Right atrium auricular region (tissue), 2 donors: ENCODE measurements around the gene NPM1. TPM values are rescaled to one million over a fixed set of nuclear protein-coding genes. Genes with fewer than 3 reads are reported as not detected.

ENCODE experiments used
- DNase-seq: peaks from one replicate; pipeline ENCODE4 v3.0.0-alpha.2; 2019; ENCODE audit warnings: low spot score
- H3K27ac ChIP-seq, 2 donors: fragments of 200-600 bp; sonication (generic); 1 replicate in 1 of 2; 2 replicates in 1 of 2; pipeline ENCODE4 v1.5.1; 2016 to 2019
- H3K27me3 ChIP-seq, 2 donors: fragments of 200-600 bp; sonication (generic); one replicate each; pipeline versions ENCODE4 v1.5.1 to v1.6.0; 2017 to 2019
- H3K36me3 ChIP-seq: fragments of 200-600 bp; sonication (generic); one replicate; pipeline ENCODE4 v1.5.1; 2016
- H3K4me1 ChIP-seq, 2 donors: fragments of 200-600 bp; sonication (generic); one replicate each; pipeline versions ENCODE4 v1.5.1 to v1.6.0; 2017 to 2019
- H3K4me3 ChIP-seq, 2 donors: fragments of 200-600 bp; sonication (generic); 1 replicate in 1 of 2; 2 replicates in 1 of 2; pipeline ENCODE4 v1.5.1; 2017 to 2019; ENCODE audit warnings: mild to moderate bottlenecking in 1 of 2, moderate library complexity in 1 of 2
- H3K9me3 ChIP-seq, 2 donors: fragments of 200-600 bp; sonication (generic); one replicate each; pipeline ENCODE4 v1.5.1; 2019
- total RNA-seq, 2 donors: library from RNA; depleted of rRNA; stranded (reverse); fragments of >200 nt; gene quantifications; one replicate each; pipeline ENCODE4 v1.1.0, GENCODE V29; 2016
- TF ChIP-seq, protein P1 (sequence below), 2 donors: fragments of 200-600 bp; sonication (generic); IDR thresholded peaks; one replicate each; pipeline ENCODE4 v1.5.1; 2019; ENCODE audit warnings: antibody characterized with exemption in 2 of 2

NPM1 gene
- total RNA-seq, 2 donors from 2014 or later = 271 to 353 TPM

GRCh38 chr5:171415115-171415730 is 27.6 kb downstream of the NPM1 start:
- peak; percentile 52 for DNase-seq
- Histone ChIP-seq H3K36me3 (peaks cover 32% of the 10 kb centered on the region), H3K4me3 (no peak overlapping the region), H3K27me3 (no peaks in the 10 kb centered on the region), H3K27ac (no peak overlapping the region), H3K4me1 (peaks cover 0 to 19% of the 10 kb centered on the region in 2 donors), H3K9me3 (no peaks in the 10 kb centered on the region)
- TF ChIP-seq, protein P1, sequence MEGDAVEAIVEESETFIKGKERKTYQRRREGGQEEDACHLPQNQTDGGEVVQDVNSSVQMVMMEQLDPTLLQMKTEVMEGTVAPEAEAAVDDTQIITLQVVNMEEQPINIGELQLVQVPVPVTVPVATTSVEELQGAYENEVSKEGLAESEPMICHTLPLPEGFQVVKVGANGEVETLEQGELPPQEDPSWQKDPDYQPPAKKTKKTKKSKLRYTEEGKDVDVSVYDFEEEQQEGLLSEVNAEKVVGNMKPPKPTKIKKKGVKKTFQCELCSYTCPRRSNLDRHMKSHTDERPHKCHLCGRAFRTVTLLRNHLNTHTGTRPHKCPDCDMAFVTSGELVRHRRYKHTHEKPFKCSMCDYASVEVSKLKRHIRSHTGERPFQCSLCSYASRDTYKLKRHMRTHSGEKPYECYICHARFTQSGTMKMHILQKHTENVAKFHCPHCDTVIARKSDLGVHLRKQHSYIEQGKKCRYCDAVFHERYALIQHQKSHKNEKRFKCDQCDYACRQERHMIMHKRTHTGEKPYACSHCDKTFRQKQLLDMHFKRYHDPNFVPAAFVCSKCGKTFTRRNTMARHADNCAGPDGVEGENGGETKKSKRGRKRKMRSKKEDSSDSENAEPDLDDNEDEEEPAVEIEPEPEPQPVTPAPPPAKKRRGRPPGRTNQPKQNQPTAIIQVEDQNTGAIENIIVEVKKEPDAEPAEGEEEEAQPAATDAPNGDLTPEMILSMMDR (IDR thresholded peaks at IDR 0.05) = no peak

DNA sequence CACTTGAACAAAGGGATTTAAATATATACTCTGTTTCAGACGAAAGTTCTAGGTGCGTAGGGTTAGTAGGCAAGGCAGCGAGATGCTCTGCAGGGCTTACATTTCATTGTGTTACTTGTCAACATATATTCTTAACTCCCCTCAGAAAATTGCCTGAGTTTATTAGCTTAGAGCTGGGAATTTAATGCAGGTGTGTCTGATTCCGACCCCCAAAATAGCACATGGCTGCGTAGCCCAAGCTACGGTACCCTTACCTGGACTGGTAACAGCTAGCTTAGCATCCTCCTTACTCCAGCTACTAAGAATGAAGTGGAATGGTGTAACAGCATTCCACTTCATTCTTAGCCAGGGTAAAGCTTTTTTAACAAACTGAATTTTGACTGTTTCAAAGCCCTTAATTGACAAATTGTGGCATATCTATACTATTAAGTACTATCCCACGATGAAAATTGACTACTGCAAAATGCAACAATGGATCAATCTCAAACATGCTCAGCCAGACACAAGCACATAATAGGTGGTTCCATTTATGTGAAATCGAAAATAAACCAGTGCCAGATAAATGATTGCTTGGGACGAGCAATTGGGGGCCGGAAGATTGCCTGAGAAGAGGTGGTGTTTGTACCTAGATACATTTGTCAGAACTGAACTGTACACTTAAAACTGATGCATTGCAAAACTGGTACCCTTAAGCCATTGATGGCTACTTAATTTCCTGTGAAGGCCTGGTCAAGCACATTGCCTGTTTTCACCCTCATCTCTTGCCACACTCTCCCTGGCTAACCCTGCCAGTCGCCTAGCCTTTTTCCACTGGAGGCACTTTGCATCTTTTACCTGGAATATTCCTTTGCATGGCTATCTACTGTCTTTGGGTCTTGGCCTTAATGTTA is 28.8 kb downstream of the NPM1 start:
- no peak for DNase-seq
- H3K27me3 ChIP-seq = no peaks in the 10 kb centered on the region
- H3K36me3 ChIP-seq = peaks cover 22% of the 10 kb centered on the region

DNA sequence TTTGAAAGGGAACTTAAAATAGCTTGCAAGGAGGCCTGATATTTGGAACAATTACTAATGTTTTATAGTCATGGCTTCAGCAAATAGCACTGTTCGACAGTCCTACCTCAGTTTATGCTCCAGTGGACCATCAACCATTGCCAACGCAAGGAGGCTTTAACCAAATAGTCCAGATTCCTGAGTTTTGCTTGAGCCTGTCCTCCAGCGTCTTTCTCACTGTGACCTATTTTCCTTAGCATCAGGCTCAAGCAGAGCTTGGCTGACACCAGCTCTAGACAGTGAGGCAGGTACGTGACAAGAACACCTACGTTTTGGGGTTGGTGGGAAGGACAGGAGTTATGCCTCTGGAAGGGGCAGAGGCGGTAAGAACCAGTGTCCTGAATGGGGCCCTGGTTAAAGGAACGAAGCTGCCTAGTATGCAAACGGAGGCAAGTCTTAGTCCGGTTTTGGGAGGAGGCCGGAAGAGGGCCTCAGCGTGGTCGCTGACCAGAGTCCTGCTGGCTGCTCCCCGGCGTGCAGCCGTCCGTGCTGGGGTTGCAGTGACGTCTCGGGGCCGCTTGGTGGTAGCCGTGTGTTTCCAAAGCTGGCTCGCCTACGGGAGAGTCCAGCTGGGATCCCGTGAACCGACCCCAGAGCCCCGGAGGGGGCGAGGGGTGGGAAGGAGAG is 30.8 kb downstream of the NPM1 start:
- no peak overlapping the region for H3K27ac ChIP-seq
- H3K27me3 ChIP-seq = no peaks in the 10 kb centered on the region
- TF ChIP-seq, protein P1 (IDR thresholded peaks at IDR 0.05) = peak; percentile 96 to 98
- H3K9me3 ChIP-seq = no peaks in the 10 kb centered on the region
- H3K4me1 ChIP-seq = peaks cover 0 to 36% of the 10 kb centered on the region in 2 donors
- peaks cover 3% of the 10 kb centered on the region for H3K36me3 ChIP-seq
- peak; percentile 82 for DNase-seq
- peak overlapping the region in 1 of 2 donors; percentile 49 for H3K4me3 ChIP-seq

More for the DNA sequence above, 28.8 kb downstream of the NPM1 start:
- H3K9me3 ChIP-seq = no peaks in the 10 kb centered on the region
- H3K27ac ChIP-seq = no peak overlapping the region
- H3K4me3 ChIP-seq = no peak overlapping the region
- TF ChIP-seq, protein P1 (IDR thresholded peaks at IDR 0.05) = no peak
- H3K4me1 ChIP-seq = peaks cover 0 to 31% of the 10 kb centered on the region in 2 donors

- Histone ChIP-seq H3K36me3 (no peaks in the 10 kb centered on the region), H3K27ac (peak within 1 kb of the TSS; percentile 16 to 49), H3K4me1 (peaks cover 0 to 36% of the 10 kb centered on the region in 2 donors), H3K27me3 (no peaks in the 10 kb centered on the region), H3K9me3 (no peaks in the 10 kb centered on the region), H3K4me3 (peak within 1 kb of the TSS; percentile 19 to 49)
- TF ChIP-seq, protein P1 (IDR thresholded peaks at IDR 0.05) = peak in 1 of 2 donors; percentile 21
- peak; percentile 59 for DNase-seq
Measured at GRCh38 chr5:171418982-171419687, 31.5 kb downstream of the NPM1 start, which contains the start of gene FGF18. TSS of gene FGF18 (plus strand) at chr5:171419647. CDS start at chr5:171420200, 553 bp downstream.
